GM12873 (cell line): ENCODE data around the gene SLC23A1.

Experiments
- CTCF ChIP-seq: IDR thresholded peaks from 2 replicates; pipeline ENCODE4 v1.5.1; 2012; ENCODE audit warnings: low read depth, mild to moderate bottlenecking, moderate library complexity, low read length, control low read depth; ENCODE audit not compliant: insufficient read depth; ENCODE audit errors: missing control alignments

SLC23A1 gene

DNA sequence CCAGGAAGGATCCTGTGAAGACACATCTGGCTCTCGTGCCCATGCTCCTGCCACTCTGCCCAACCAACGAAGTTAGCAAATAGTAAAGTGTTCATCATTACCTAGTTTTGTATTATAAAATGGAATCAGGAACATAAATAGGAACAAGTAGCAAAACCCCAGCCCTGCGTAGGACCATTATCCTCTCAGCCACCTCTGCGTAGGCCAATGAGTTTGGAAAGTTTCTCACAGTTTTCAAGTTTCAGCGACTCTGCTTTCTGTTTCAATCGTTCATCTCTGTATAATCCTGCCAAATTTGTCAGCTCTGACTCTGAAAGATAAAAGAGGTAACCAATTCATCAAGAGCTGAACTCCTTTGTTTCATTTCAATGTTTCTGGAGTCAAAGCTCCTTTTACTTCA is 30.9 kb upstream of the SLC23A1 start:
- no peak for TF ChIP-seq CTCF

DNA sequence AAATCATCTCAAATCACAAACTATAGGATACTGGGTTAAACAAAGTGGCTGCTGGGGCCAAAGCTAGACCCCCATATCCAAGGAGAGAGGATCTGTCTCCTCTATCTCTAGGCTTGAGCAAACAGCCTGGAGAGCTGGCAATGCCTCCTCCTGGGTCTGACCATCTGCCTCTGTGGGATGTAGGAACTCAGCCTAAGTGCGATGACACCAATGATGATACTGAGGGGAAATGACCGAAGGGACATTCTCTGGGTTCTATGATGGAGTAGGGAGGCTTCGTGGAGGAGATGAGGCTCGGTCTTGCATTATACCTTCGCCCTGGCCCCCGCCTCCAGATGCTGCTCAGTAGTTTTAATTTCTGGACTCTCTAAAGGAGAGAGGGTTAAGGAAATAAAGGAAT is 30.1 kb upstream of the SLC23A1 start:
- no peak for TF ChIP-seq CTCF

- no peak for TF ChIP-seq CTCF
Measured at GRCh38 chr5:139410993-139411828, 28.1 kb upstream of the SLC23A1 start.

DNA sequence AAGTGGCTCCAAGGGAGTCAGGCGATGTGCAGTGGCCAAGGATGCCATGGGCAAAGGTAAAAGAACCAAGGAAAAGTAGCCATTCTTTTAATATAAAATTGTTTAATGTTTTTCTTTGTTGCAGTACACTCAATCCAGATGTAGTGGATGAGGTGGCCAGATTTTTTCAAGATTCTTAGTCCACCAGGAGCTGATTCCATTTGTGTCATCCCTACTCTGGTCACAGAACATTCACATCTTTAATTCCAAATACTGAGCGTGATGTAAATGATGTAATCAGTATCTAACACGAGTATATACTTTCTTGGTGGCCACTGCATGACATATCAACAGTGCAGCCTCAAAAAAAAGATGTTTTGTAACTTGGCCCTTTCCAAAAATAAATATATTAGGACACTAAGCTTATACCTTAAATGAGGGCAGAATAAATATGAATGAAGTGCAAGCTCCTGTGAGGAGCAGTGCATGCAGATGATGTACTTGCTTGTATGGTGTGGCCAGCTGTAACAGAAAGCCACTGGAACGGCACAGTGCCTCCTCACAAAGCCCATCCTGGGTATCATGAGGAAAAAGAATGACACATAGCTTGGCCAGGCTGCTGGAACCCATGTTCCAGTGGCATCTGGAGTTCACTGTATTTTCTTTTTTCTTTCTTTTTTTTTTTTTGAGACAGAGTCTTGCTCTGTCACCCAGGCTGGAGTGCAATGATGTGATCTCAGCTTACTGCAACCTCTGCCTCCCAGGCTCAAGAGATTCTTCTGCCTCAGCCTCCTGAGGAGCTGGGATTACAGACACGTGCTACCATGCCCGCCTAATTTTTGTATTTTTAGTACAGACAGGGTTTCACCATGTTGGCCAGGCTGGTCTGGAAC is 27.3 kb upstream of the SLC23A1 start:
- no peak for TF ChIP-seq CTCF

GRCh38 chr5:139408191-139408590 is 25.1 kb upstream of the SLC23A1 start:
- TF ChIP-seq CTCF: no peak

DNA sequence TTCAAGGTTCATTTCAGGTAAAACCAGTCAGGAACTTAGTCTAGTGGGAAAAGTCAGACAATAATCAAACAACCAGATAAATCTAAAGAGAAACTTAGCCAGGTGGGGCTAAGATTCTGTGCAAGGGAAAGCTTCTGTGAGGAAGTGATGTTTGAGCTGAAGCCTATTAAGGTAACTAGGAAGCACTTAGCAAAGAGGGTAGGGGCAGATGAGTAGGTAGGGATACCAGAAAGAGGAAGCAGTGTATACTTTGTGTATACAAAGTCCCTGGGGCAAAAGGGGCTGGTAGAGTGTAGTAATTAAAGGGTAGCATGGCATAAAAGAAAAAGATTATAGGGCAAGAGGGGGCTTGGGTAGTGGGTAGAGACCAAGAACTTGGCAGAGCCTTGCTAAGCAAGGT is 24.4 kb upstream of the SLC23A1 start:
- TF ChIP-seq CTCF: no peak

- no peak for TF ChIP-seq CTCF
Measured at GRCh38 chr5:139406963-139407362, 23.9 kb upstream of the SLC23A1 start.
